Coronary artery (tissue), 2 donors: ENCODE measurements around the gene ASB5.

ENCODE experiments used
- DNase-seq: peaks from one replicate; pipeline ENCODE4 v3.0.0-alpha.2; 2017; ENCODE audit warnings: low spot score
- H3K27ac ChIP-seq, 2 donors: fragments of 200-600 bp; sonication (generic); one replicate each; pipeline ENCODE4 v1.5.1; 2016 to 2019
- H3K4me3 ChIP-seq: fragments of 200-600 bp; sonication (generic); 2 replicates; pipeline ENCODE4 v1.5.1; 2016; ENCODE audit warnings: mild to moderate bottlenecking, moderate library complexity
- CTCF ChIP-seq: fragments of 200-600 bp; sonication (generic); IDR thresholded peaks from one replicate; pipeline ENCODE4 v1.5.1; 2019; ENCODE audit warnings: antibody characterized with exemption

Gene ASB5

DNA sequence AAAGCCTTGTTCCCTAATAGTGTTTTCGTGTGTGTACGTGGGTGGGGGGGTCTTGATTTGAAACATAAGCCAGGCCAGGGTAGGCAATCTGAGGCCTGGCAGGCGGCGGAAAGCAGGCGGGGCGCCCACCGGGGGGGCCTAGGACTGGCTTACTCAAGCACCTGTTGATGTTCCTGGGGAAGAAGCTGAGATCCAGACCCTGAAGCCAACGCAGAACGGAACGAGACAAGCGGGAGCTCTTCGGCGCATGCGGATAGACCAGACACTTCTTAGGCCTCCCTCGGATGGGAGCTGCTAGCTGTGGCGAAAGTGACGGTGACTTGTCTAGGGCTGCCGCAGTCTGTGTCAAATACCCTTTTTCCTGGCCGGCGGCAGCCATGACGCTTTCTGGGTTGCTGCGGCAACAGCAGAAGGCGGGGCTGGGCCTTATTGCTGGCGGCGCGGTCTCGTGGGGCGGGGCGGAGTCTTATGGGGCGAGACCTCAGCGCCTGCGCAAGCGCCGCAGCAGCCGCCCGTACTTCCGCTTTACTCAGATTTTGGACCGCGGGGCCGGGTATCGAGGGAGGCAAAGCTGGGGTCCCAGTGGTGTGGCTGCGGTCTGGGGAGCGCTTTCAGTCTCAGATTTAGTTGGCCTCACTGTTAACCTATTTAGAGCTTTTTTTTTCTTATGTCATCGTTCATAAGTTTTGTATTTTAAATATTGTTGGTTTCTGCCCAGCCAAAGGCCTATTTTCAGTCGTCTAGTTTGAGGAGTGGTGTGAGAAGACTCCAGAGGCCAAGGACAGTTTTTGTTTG, 73.6 kb downstream of the ASB5 start, which contains the start of gene SPATA4:
Gene SPATA4 (minus strand): TSS at position 402 of the 795 bp plus-strand sequence. CDS start 23 bp downstream, at position 379.
- DNase-seq, result peak; percentile 93
- H3K4me3 ChIP-seq, result peak within 1 kb of the TSS; percentile 76
- H3K27ac ChIP-seq, result peak within 1 kb of the TSS; percentile 58 to 68
- no peak for TF ChIP-seq CTCF

- DNase-seq, result no peak
- no peak for TF ChIP-seq CTCF
- Histone ChIP-seq H3K4me3 (no peak overlapping the region), H3K27ac (no peak overlapping the region)
Measured at GRCh38 chr4:176193938-176194337, 75.1 kb downstream of the ASB5 start.

DNA sequence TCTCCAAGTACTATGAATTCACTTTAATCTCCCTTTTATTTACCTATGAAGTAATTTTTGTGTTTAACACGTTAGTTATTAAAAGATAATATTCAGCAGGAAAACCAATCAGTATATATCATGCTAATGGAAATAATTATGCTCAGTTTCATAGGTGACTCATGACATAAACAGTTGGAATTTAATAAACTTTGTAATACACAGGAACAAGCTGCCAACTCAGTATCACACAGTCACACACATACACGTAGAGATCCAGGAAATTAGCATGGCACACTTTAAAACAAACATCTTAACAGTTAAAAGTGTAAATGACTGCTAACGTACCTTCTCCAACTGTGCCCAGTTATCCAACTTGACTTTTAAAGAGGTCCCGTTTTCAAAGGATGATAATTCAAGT, 75.9 kb downstream of the ASB5 start:
- Histone ChIP-seq H3K27ac (no peak overlapping the region), H3K4me3 (no peak overlapping the region)
- TF ChIP-seq CTCF, result no peak
- DNase-seq, result no peak

DNA sequence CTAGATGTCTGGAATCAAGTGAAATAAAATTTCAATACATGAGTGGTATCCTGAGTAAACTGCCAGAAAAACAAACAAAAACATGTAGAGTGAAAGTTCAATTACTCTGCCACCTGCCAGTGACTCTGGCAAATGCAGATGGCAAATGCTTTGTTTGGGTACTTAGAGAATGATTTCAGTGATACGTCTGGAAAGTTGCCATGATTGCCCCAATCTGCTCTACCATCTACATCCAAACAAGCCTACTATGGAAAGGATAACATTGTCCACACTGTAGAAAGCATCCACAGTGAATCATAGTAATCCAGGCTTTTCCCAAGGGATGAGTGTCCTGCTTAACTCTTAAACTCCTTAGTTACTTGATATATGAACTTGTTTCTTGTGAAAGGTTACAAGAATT, 77.0 kb downstream of the ASB5 start:
- Histone ChIP-seq H3K27ac (no peak overlapping the region), H3K4me3 (no peak overlapping the region)
- TF ChIP-seq CTCF, result no peak
- DNase-seq, result no peak

- Histone ChIP-seq H3K27ac (no peak overlapping the region), H3K4me3 (no peak overlapping the region)
- DNase-seq, result no peak
- TF ChIP-seq CTCF, result no peak
Measured at GRCh38 chr4:176189891-176190795, 78.9 kb downstream of the ASB5 start.

DNA sequence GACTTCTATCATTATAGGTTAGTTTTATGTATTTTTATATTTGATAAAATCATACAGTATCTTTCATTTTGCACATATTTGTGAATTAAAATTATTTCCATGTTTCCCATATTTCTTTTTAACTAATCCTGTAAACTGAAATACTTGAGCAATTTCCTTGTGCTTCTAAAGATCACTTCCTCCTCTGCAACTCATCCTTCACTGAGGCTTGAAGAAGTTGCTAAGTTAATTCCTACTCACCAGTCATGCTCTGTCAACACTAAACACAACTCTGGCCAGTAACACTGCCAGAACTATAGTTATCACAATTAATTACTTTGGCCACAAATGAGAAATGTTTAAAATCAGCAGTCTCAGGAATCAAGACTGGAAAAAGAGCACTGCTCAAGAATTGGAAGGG, 80.4 kb downstream of the ASB5 start:
- DNase-seq, result no peak
- H3K27ac ChIP-seq, result no peak overlapping the region
- TF ChIP-seq CTCF, result no peak
- no peak overlapping the region for H3K4me3 ChIP-seq
